Astrocyte (in vitro differentiated cells and primary cell): Measurements from ENCODE around the gene CNOT6L.

Experiments used
- CTCF ChIP-seq: IDR thresholded peaks from 2 replicates; pipeline ENCODE4 v1.5.1; 2011; ENCODE audit warnings: low read depth, mild to moderate bottlenecking, inconsistent platforms, low read length, moderate library complexity; ENCODE audit not compliant: insufficient read depth
- EZH2 ChIP-seq: IDR thresholded peaks from 2 replicates; pipeline ENCODE4 v1.6.1; 2012; ENCODE audit warnings: mild to moderate bottlenecking, low read length, inconsistent platforms; ENCODE audit not compliant: insufficient read depth

GRCh38 chr4:77845929-77846328 is 26.8 kb upstream of the CNOT6L start:
- no peak for TF ChIP-seq CTCF
- TF ChIP-seq EZH2: no peak
